AG20443 (cell line): Measurements from ENCODE around the gene VASH1.

Experiments used
- DNase-seq: peaks from one replicate; pipeline ENCODE4 v3.0.0; 2012; ENCODE audit warnings: low spot score, mixed read lengths

Gene VASH1

GRCh38 chr14:76832503-76832988 lies 71.3 kb downstream of the VASH1 start:
- no peak for DNase-seq
